HepG2 (cell line): ENCODE measurements around the gene ALDH9A1. TPM values are rescaled to one million over a fixed set of nuclear protein-coding genes. Genes with fewer than 3 reads are reported as not detected.

Experiments
- ATAC-seq: fragments of 200-7000 bp; cut with Tn5 transposase; 3 replicates; pipeline ENCODE4 v1.9.1; 2020; ENCODE audit warnings: mild to moderate bottlenecking, moderate library complexity
- BruUV-seq: library from RNA; stranded (reverse); fragments of 400-500 nt; replicated peaks from 2 replicates; lab custom pipeline; 2021; lab: Mats Ljungman, UMichigan
- CTCF ChIA-PET: fragments of 300-600 bp; formaldehyde crosslinking; extraction: SDS; loops from one replicate; lab custom pipeline; 2021; ENCODE audit warnings: low total read pairs, inconsistent platforms, low intra/inter-chr PET ratio; lab: Yijun Ruan, JAX
- POLR2A ChIA-PET: fragments of 350-600 bp; sonication (Branson Sonifier 250); formaldehyde crosslinking; loops from one replicate; lab custom pipeline; 2020; ENCODE audit warnings: antibody characterized with exemption, inconsistent platforms; lab: Yijun Ruan, JAX
- DNase-seq: peaks from one replicate; pipeline ENCODE4 v3.0.0-alpha.2; 2015; ENCODE audit warnings: low spot score
- FAIRE-seq: peaks from 3 replicates; lab custom pipeline; 2011; peaks lifted over from hg19 to GRCh38; lab: Jason Lieb, UNC
- H2AFZ ChIP-seq: one replicate; pipeline ENCODE4 v1.6.1; 2011; ENCODE audit warnings: low read length, inconsistent platforms
- H3K27ac ChIP-seq: fragments of 300-600 bp; 3 replicates; pipeline ENCODE4 v1.8.0; 2011; ENCODE audit warnings: mixed run types, mild to moderate bottlenecking, mixed read lengths, low read length, inconsistent platforms; ENCODE audit not compliant: insufficient read depth; ENCODE audit errors: extremely low read length
- H3K27me3 ChIP-seq, 2 experiments: fragments of 200-600 bp in 1 of 2; 2 replicates in 1 of 2; 3 replicates in 1 of 2; pipeline versions ENCODE4 v1.6.0 to v1.8.0; 2011; ENCODE audit warnings: low read length in 2 of 2, mild to moderate bottlenecking in 2 of 2, moderate library complexity in 2 of 2, inconsistent platforms in 1 of 2; ENCODE audit not compliant: insufficient read depth in 2 of 2, control insufficient read depth in 1 of 2
- H3K36me3 ChIP-seq, 2 experiments: fragments of 200-600 bp in 1 of 2; replicated peaks in 1 of 2; 2 replicates in 1 of 2; 3 replicates in 1 of 2; pipeline versions ENCODE4 v1.5.1 to v1.8.0; 2011; ENCODE audit warnings: low read length in 2 of 2, inconsistent platforms in 1 of 2; ENCODE audit not compliant: insufficient read depth in 2 of 2, control insufficient read depth in 1 of 2
- H3K4me1 ChIP-seq: 2 replicates; pipeline ENCODE4 v1.5.1; 2012; ENCODE audit warnings: low read length, inconsistent platforms; ENCODE audit not compliant: insufficient read depth
- H3K4me2 ChIP-seq: 2 replicates; pipeline ENCODE4 v1.6.0; 2011; ENCODE audit warnings: low read depth, low read length, inconsistent platforms
- H3K4me3 ChIP-seq, 3 experiments: fragments of 200-600 bp in 1 of 3; sonication (generic), shearing (Covaris generic) in 1 of 3; replicated peaks in 1 of 3; 2 replicates each; pipeline ENCODE4 v1.5.1; 2011 to 2016; ENCODE audit warnings: low read length in 3 of 3, inconsistent platforms in 2 of 3, low read depth in 2 of 3, mild to moderate bottlenecking in 2 of 3, control low read depth in 1 of 3, mixed read lengths in 1 of 3; ENCODE audit not compliant: insufficient read depth in 1 of 3
- H3K79me2 ChIP-seq: one replicate; pipeline ENCODE4 v1.6.1; 2011; ENCODE audit warnings: low read length, inconsistent platforms; ENCODE audit not compliant: insufficient read depth
- H3K9ac ChIP-seq: 2 replicates; pipeline ENCODE4 v1.6.0; 2011; ENCODE audit warnings: mild to moderate bottlenecking, low read depth, low read length, inconsistent platforms; ENCODE audit not compliant: insufficient read depth
- H3K9me3 ChIP-seq: 2 replicates; pipeline ENCODE4 v1.5.1; 2012; ENCODE audit warnings: mild to moderate bottlenecking, low read length
- H4K20me1 ChIP-seq: 2 replicates; pipeline ENCODE4 v1.6.0; 2011; ENCODE audit warnings: inconsistent platforms, mild to moderate bottlenecking, low read length, moderate library complexity; ENCODE audit not compliant: insufficient read depth
- CEBPB ChIP-seq: IDR thresholded peaks from 2 replicates; pipeline ENCODE4 v1.6.1; 2011; ENCODE audit warnings: low read depth, low read length, improper control_type of control experiment, borderline replicate concordance
- FOXO1 ChIP-seq: sonication (generic); formaldehyde crosslinking; IDR thresholded peaks from 2 replicates; pipeline ENCODE4 v1.4.0; 2020; ENCODE audit warnings: missing genetic modification reagents
- HNF4A ChIP-seq: sonication (generic); formaldehyde crosslinking; IDR thresholded peaks from 2 replicates; pipeline ENCODE4 v1.4.0; 2020; ENCODE audit warnings: missing genetic modification reagents
- HOXA7 ChIP-seq: sonication (generic); formaldehyde crosslinking; IDR thresholded peaks from 2 replicates; pipeline ENCODE4 v1.8.1; 2022; ENCODE audit warnings: mild to moderate bottlenecking, missing genetic modification reagents, moderate library complexity
- MIXL1 ChIP-seq: IDR thresholded peaks from 2 replicates; pipeline ENCODE4 v1.6.1; 2016
- NFE2L1 ChIP-seq: sonication (generic); formaldehyde crosslinking; IDR thresholded peaks from 2 replicates; pipeline ENCODE4 v1.4.0; 2020; ENCODE audit warnings: missing genetic modification reagents, mild to moderate bottlenecking, borderline replicate concordance
- SAFB2 ChIP-seq: sonication (generic); formaldehyde crosslinking; IDR thresholded peaks from 2 replicates; pipeline ENCODE4 v1.5.1; 2020; ENCODE audit warnings: missing genetic modification reagents, low read depth, mild to moderate bottlenecking, borderline replicate concordance
- SIN3B ChIP-seq: fragments of 150-350 bp; IDR thresholded peaks from 2 replicates; pipeline ENCODE4 v1.6.1; 2014; ENCODE audit warnings: low read length
- ZNF777 ChIP-seq: sonication (generic); formaldehyde crosslinking; IDR thresholded peaks from 2 replicates; pipeline ENCODE4 v1.4.0; 2020; ENCODE audit warnings: missing genetic modification reagents
- WGBS: methylation state at CpG from one replicate; pipeline ENCODE4 v1.1.6; 2017; ENCODE audit warnings: low lambda C conversion rate; 5-methylcytosine and 5-hydroxymethylcytosine counted together
- in situ Hi-C: cut with HindIII; loops from 2 replicates; pipeline ENCODE4 v1.10.0; 2017; ENCODE audit warnings: low pct_unique_long_range_greater_than_20kb; ENCODE audit not compliant: extremely low pct_ligation_motif_present
- intact Hi-C: fragments of 100-400 bp; cut with micrococcal nuclease; formaldehyde crosslinking; loops from one replicate; pipeline ENCODE4 v1.10.0; 2022; ENCODE audit not compliant: unreplicated experiment
- polyA plus RNA-seq, 8 experiments: library from polyadenylated mRNA; depleted of rRNA in 3 of 8; stranded (reverse) in 7 of 8; unstranded in 1 of 8; fragments of >200 nt; fragmentation: Illumina TruSeq in 4 of 8; extraction: Trizol in 4 of 8; gene quantifications; 2 replicates each; pipeline versions ENCODE4 v1.2.1 to v1.2.3, GENCODE V29; 2011 to 2016; ENCODE audit warnings: low read depth in 4 of 8, missing spikeins in 1 of 8, mixed read lengths in 1 of 8; ENCODE audit not compliant: insufficient read depth in 1 of 8
- total RNA-seq, 5 experiments: library from RNA; depleted of rRNA; stranded (reverse); fragments of >200 nt; fragmentation: Illumina TruSeq; extraction: Trizol; gene quantifications; 2 replicates each; pipeline ENCODE4 v1.2.3, GENCODE V29; 2016; ENCODE audit warnings: low read depth in 1 of 5
- TF ChIP-seq, protein P1 (sequence below): sonication (generic); formaldehyde crosslinking; IDR thresholded peaks from 2 replicates; pipeline ENCODE4 v1.8.0; 2022; ENCODE audit warnings: mild to moderate bottlenecking, missing genetic modification reagents, moderate library complexity
- TF ChIP-seq, protein P2 (sequence below): sonication (generic); formaldehyde crosslinking; IDR thresholded peaks from 2 replicates; pipeline ENCODE4 v1.5.0; 2020; ENCODE audit warnings: mild to moderate bottlenecking, missing genetic modification reagents

Gene ALDH9A1
- total and polyA plus RNA-seq, 2 of the 13 experiments (the other 11 are each of a cell fraction or from before 2014, with no cell fraction given), result 27.5 to 38.5 TPM

DNA sequence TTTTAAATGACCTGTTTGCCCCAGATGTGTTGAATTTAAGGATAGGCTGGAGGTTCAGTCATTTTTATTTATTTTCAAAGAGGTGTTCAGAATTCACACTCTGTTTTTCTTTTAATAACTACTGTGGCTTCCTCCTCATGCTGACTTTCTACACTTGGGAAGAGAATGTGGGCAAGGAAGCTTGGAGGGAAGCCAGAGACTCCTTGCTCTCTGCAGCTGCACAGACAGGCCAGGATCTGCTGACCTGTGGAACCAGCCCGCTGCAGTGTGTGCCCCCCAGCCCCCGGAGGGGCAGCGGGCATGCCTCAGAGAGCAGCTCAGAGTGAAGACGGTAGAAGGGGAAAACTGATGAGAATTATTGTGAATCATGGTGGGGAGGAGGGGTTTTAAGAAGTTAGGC lies 50.4 kb downstream of the ALDH9A1 start:
- TF ChIP-seq, protein P1, sequence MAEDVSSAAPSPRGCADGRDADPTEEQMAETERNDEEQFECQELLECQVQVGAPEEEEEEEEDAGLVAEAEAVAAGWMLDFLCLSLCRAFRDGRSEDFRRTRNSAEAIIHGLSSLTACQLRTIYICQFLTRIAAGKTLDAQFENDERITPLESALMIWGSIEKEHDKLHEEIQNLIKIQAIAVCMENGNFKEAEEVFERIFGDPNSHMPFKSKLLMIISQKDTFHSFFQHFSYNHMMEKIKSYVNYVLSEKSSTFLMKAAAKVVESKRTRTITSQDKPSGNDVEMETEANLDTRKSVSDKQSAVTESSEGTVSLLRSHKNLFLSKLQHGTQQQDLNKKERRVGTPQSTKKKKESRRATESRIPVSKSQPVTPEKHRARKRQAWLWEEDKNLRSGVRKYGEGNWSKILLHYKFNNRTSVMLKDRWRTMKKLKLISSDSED (CRISPR knock-in tag), result no peak
- TF ChIP-seq, protein P2, sequence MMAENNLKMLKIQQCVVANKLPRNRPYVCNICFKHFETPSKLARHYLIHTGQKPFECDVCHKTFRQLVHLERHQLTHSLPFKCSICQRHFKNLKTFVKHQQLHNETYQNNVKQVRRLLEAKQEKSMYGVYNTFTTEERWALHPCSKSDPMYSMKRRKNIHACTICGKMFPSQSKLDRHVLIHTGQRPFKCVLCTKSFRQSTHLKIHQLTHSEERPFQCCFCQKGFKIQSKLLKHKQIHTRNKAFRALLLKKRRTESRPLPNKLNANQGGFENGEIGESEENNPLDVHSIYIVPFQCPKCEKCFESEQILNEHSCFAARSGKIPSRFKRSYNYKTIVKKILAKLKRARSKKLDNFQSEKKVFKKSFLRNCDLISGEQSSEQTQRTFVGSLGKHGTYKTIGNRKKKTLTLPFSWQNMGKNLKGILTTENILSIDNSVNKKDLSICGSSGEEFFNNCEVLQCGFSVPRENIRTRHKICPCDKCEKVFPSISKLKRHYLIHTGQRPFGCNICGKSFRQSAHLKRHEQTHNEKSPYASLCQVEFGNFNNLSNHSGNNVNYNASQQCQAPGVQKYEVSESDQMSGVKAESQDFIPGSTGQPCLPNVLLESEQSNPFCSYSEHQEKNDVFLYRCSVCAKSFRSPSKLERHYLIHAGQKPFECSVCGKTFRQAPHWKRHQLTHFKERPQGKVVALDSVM, result peak; percentile 31; the same call in 1 of the 2 replicates
- TF ChIP-seq, all 625 proteins: peak for 1
- in situ Hi-C loops (no loop called here), intact Hi-C loops (no loop called here)
- H3K9me3 ChIP-seq, result no peaks in the 10 kb centered on the region
- ChIA-PET CTCF (no interaction called here), POLR2A (interaction anchor here (0.7 to 1.6 kb wide), 2 partner anchors 17 to 121 kb away, joined by 3 to 4 read pairs; partner anchors contain the start of genes MGST3 and TMCO1)
- BruUV-seq, result no TSS peak
- no peak overlapping the region for H3K4me2 ChIP-seq
- 97% methylated on average over 4 of the region's 4 CpGs for WGBS
- H3K27me3 ChIP-seq, result no peaks in the 10 kb centered on the region
- no peak overlapping the region for H3K27ac ChIP-seq
- no peak overlapping the region for H2AFZ ChIP-seq
- no peak overlapping the region for H3K9ac ChIP-seq
- H3K4me3 ChIP-seq, result no peak overlapping the region
- DNase-seq (no peak), FAIRE-seq (no peak), ATAC-seq (no peak)
- H3K79me2 ChIP-seq, result no peaks in the 10 kb centered on the region
- H3K4me1 ChIP-seq, result peaks cover 27% of the 10 kb centered on the region
- H4K20me1 ChIP-seq, result no peaks in the 10 kb centered on the region
- H3K36me3 ChIP-seq, result peaks cover 3 to 10% of the 10 kb centered on the region in 2 experiments; a peak in 1 of 5 replicates

DNA sequence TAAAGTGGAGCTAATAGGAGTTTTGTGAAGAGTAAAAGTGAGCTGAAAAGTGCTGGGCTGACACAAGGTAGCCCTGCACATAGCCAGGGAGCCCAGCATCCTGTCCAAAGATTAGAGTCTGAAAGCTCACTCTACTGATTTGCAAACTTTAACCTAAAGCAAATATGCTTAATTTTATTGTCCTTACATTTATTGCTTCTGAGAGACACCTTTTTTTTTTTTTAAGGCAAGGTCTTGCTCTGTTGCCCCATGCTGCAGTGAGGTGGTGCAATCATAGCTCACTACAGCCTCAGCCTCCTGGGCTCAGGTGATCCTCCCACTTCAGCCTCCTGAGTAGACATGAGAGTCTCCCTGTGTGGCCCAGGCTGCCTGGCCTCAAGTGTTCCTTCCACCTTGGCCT lies 50.8 kb downstream of the ALDH9A1 start:
- CTCF ChIA-PET, result no interaction called here
- peaks cover 27% of the 10 kb centered on the region for H3K4me1 ChIP-seq
- in situ Hi-C loops, result no loop called here
- TF ChIP-seq, protein P2, result peak; percentile 95
- no peak for TF ChIP-seq SIN3B
- TF ChIP-seq SAFB2 (CRISPR knock-in tag), result no peak
- TF ChIP-seq HOXA7 (CRISPR knock-in tag), result no peak
- no peak for TF ChIP-seq ZNF777 (CRISPR knock-in tag)
- TF ChIP-seq FOXO1, result no peak
- TF ChIP-seq MIXL1 (CRISPR knock-in tag), result 0 out of 2 replicates have a peak, but pooled peaks have one; percentile 13
- 0 out of 2 replicates have a peak, but pooled peaks have one; percentile 19 for TF ChIP-seq HNF4A
- TF ChIP-seq CEBPB, result peak; percentile 34; the same call in 1 of the 2 replicates
- TF ChIP-seq NFE2L1 (CRISPR knock-in tag), result no peak

More for the DNA sequence above, 50.8 kb downstream of the ALDH9A1 start:
- no peaks in the 10 kb centered on the region for H3K79me2 ChIP-seq
- no peaks in the 10 kb centered on the region for H4K20me1 ChIP-seq
- H3K4me2 ChIP-seq, result no peak overlapping the region
- no peak overlapping the region for H3K9ac ChIP-seq
- no peak for FAIRE-seq
- no peak overlapping the region for H3K4me3 ChIP-seq
- POLR2A ChIA-PET, result interaction anchor here (0.7 to 1.6 kb wide), 2 partner anchors 16 to 122 kb away, joined by 3 to 4 read pairs; partner anchors contain the start of genes MGST3 and TMCO1
- H2AFZ ChIP-seq, result no peak overlapping the region
- ATAC-seq, result peak; percentile 60
- no peaks in the 10 kb centered on the region for H3K9me3 ChIP-seq
- DNase-seq, result no peak
- peaks cover 1 to 10% of the 10 kb centered on the region in 2 experiments; a peak in 1 of 5 replicates for H3K36me3 ChIP-seq
- no TSS peak for BruUV-seq
- intact Hi-C loops, result no loop called here
- no peaks in the 10 kb centered on the region for H3K27me3 ChIP-seq
- peak overlapping the region; percentile 10 for H3K27ac ChIP-seq
